ENCODE data around the gene LRCOL1.

LRCOL1 gene

DNA sequence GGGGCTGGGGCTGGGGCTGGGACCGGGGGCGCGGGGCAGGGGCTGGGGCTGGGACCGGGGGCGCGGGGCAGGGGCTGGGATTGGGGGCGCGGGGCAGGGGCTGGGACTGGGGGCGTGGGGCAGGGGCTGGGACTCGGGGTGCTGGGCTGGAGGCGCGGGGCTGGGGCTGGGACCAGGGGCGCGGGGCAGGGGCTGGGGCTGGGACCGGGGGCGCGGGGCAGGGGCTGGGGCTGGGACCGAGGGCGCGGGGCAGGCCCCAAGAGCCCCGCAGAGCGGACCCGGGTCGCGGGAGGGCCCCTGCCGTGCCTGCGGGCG lies 8.6 kb upstream of the LRCOL1 start:
- no peak for DNase-seq
- ATAC-seq: no peak

- DNase-seq (no peak), ATAC-seq (no peak)
These were observed 8.3 kb upstream of the LRCOL1 start, which contains the start of gene P2RX2 for GRCh38 chr12:132618683-132619043. Gene P2RX2, plus strand, starts transcription at chr12:132618776. Its CDS starts 41 bp downstream, at chr12:132618817.

GRCh38 chr12:132617822-132618682 lies 7.7 kb upstream of the LRCOL1 start:
- DNase-seq: no peak
- ATAC-seq: no peak

DNA sequence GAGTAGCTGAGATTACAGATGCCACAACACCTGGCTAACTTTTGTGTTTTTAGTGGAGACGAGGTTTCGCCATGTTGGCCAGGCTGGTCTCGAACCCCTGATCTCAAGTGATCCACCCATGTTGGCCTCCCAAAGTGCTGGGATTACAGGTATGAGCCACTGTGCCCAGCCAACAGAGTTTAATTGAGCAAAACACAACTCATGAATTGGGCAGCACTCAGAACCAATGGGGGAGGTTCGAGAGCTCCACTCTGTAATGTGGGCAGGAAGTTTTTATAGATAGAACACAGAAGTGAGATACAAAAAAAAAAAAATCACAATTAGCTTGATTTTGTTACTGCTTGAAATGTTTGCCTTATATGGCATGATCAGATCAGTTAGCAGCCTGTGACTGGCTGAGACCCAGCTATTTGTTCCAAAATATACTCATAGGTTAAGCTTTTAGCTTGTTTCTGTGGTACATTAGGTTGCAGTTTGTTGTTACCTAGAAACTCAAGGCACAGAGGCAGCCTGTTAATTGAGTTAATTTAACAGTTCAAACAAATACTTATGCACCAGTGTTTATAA lies 6.8 kb upstream of the LRCOL1 start:
- DNase-seq: no peak

DNA sequence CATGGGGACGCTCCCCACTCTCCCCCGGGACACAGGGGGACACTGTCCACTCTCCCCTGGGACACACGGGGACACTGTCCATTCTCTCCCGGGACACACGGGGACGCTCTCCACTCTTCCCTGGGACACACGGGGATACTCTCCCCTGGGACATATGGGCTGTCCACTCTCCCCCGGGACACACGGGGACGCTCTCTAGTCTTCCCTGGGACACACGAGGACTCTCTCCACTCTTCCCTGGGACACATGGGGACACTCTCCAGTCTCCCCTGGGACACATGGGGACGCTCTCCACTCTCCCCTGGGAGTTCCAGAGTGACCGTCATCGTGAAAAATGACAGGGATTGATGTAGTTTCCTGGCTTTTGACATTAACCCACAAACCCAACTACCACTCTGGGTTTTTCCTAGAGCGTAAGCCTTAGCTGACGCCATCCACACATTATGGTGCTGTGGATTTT lies 5.2 kb upstream of the LRCOL1 start:
- ATAC-seq: no peak
- DNase-seq: no peak

More for the DNA sequence above, 6.8 kb upstream of the LRCOL1 start:
- ATAC-seq: no peak

DNA sequence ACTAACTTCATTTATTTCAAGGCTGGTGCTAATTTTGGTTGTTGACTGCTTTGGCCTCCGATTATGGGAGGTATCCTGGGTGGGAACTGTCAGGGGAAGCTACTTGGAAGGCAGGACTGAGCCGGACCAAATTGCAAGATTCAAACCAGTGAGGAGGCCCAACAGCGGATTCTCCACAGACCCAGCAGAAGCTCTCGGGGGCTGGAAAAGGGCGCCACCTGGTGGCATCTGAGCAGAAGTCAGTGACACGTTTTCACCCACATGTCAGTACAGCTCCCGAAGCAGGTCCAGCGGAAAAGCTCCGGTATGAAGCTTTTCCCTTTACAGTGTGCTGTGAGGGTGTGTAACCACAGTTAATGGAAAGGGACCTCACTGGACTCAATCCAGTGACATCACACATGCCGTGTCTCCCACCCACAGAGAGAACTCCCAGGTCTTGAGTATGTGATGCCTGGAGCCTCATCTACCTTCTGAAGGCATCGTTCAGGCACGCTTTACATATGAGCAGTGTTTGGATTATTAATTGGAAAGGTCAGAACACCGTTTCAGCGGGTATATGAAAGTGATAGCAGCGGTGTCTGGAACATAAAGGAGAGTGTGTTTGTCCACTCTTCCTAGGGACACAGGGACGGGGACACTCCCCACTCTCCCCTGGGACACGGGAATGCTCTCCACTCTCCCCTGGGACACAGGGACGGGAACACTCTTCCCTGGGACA lies 4.6 kb upstream of the LRCOL1 start:
- DNase-seq: peak; percentile 84
- ATAC-seq: peak; percentile 83

- ATAC-seq (no peak), DNase-seq (no peak)
These were observed 3.6 kb upstream of the LRCOL1 start for GRCh38 chr12:132614029-132614428.

DNA sequence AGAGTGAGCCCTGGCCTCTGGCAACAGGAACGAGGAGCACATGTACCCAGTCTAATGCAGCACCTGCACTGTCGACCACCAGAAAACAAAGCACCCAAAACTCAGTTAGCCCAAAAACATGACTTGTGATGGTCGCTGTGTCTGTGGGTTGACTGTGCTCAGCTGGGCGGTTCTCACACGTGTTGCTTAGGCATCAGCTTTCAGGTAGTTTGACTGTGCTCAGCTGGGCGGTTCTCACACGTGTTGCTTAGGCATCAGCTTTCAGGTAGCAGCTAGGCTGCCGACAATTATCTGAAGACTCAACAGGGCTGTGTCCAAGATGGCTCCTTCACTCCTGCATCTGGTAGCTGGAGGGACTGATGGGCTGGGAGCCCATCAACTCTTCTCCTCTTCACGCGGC lies 1.2 kb upstream of the LRCOL1 start:
- ATAC-seq (no peak), DNase-seq (no peak)

- ATAC-seq: no peak
These were observed 652 bp upstream of the LRCOL1 start for GRCh38 chr12:132610866-132611602.

DNA sequence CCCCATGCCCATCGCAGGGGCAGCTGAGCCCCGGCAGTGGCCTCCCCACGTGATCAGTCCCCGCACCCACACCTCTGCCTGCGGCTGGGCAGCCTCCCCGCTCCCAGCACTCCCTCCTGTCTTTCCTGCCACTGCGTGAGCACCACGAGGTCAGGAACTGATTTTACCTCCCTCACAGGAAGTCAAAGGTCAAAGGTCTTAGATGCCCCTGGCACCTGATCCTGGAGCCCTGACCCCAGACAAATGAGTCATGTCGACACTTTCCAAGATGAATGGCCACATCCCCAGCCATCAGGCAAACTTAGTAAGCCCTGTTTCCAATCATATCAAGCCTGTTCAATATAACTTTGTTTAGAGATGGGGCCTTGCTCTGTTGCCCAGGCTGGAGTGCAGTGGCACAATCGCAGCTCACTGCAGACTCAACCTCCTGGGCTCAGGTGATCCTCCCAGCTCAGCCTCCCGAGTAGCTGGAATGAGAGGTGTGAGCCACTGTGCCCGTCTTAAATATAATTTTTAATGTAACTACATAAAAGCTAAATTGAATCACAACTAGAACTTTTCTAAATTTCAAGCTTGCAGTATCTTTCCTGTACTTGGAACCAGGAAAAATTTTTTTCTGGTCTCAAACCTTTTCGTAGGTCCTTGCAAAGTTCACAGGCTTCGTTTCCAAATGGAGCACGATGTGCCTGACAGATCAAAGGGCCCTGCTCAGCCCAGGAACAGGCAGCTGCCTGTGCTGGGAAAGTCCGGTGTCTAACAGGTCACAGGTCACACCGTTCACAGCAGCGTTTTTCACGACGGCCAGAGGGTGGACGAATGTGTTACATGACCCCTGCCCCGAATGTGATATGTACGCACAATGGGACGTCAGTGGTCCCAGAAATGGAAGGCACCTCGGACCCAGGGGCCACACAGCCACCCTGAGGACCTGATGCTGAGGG lies 1.9 kb downstream of the LRCOL1 start:
- DNase-seq (no peak), ATAC-seq (no peak)

More at GRCh38 chr12:132610866-132611602, 652 bp upstream of the LRCOL1 start:
- DNase-seq: no peak

DNA sequence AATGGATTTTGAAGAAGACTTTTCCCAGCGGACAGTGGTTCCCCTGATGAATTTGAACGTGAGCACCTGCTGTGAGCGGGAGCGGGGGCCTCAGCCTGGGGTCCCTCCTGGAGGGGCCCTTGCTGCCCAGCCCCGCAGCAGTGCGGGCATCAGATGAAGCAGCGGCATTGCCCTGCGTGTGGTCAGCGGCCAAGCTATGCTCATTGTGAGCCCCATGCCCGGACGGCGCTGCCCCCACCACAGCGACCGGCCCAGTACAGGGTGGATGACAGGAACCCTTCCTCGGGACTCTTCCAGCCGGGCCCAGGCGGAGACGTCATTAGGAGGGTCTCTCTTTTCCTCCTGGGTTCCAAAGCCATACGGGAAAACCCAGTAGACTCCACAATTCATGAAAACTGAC lies 3.5 kb downstream of the LRCOL1 start:
- ATAC-seq (no peak), DNase-seq (no peak)

- ATAC-seq: no peak
- DNase-seq: no peak
These were observed 3.9 kb downstream of the LRCOL1 start for GRCh38 chr12:132606466-132606865.

- DNase-seq (no peak), ATAC-seq (no peak)
These were observed 4.5 kb downstream of the LRCOL1 start for GRCh38 chr12:132605892-132606291.

GRCh38 chr12:132604668-132605441 lies 5.5 kb downstream of the LRCOL1 start:
- DNase-seq (no peak), ATAC-seq (no peak)

GRCh38 chr12:132604151-132604618 lies 6.2 kb downstream of the LRCOL1 start:
- DNase-seq: no peak
- ATAC-seq: no peak

- ATAC-seq: no peak
- no peak for DNase-seq
These were observed 6.9 kb downstream of the LRCOL1 start for GRCh38 chr12:132603240-132604150.

- DNase-seq (no peak), ATAC-seq (no peak)
These were observed 7.7 kb downstream of the LRCOL1 start for GRCh38 chr12:132602572-132603239.

GRCh38 chr12:132601171-132601883 lies 9.1 kb downstream of the LRCOL1 start:
- DNase-seq (no peak), ATAC-seq (no peak)
